H9 (cell line): Measurements from ENCODE around the gene AHI1. TPM values are rescaled to one million over a fixed set of nuclear protein-coding genes. Genes with fewer than 3 reads are reported as not detected.

Source experiments
- DNase-seq: peaks from one replicate; pipeline ENCODE4 v3.0.0-alpha.2; 2017
- H2AFZ ChIP-seq: one replicate; pipeline ENCODE4 v1.6.1; 2013; ENCODE audit warnings: mild to moderate bottlenecking, low read length, control low read depth, moderate library complexity
- H2AK5ac ChIP-seq: 2 replicates; pipeline ENCODE4 v1.6.1; 2013; ENCODE audit warnings: low read length, control low read depth, mixed read lengths; ENCODE audit not compliant: insufficient read length
- H2BK120ac ChIP-seq: one replicate; pipeline ENCODE4 v1.6.1; 2013; ENCODE audit warnings: low read depth, mild to moderate bottlenecking, low read length, control low read depth, inconsistent platforms; ENCODE audit not compliant: poor library complexity, severe bottlenecking
- H2BK12ac ChIP-seq: 2 replicates; pipeline ENCODE4 v1.6.1; 2013; ENCODE audit warnings: low read length, control low read depth, mixed read lengths, low read depth; ENCODE audit not compliant: insufficient read length
- H2BK15ac ChIP-seq: 2 replicates; pipeline ENCODE4 v1.6.1; 2013; ENCODE audit warnings: low read depth, low read length, control low read depth
- H2BK20ac ChIP-seq: one replicate; pipeline ENCODE4 v1.6.1; 2013; ENCODE audit warnings: low read depth, mild to moderate bottlenecking, low read length, control low read depth, inconsistent platforms; ENCODE audit not compliant: poor library complexity, severe bottlenecking
- H2BK5ac ChIP-seq: 2 replicates; pipeline ENCODE4 v1.6.1; 2013; ENCODE audit warnings: low read length, control low read depth, mixed read lengths; ENCODE audit not compliant: insufficient read length
- H3K14ac ChIP-seq: 2 replicates; pipeline ENCODE4 v1.6.1; 2013; ENCODE audit warnings: low read length, control low read depth; ENCODE audit not compliant: insufficient read depth
- H3K18ac ChIP-seq: 2 replicates; pipeline ENCODE4 v1.6.1; 2013; ENCODE audit warnings: low read depth, mild to moderate bottlenecking, mixed read lengths, low read length, control low read depth; ENCODE audit not compliant: insufficient read length
- H3K23ac ChIP-seq: 2 replicates; pipeline ENCODE4 v1.6.1; 2013; ENCODE audit warnings: low read length, control low read depth, mixed read lengths, low read depth; ENCODE audit not compliant: insufficient read length
- H3K23me2 ChIP-seq: 2 replicates; pipeline ENCODE4 v1.6.1; 2013; ENCODE audit warnings: low read depth, mild to moderate bottlenecking, mixed read lengths, low read length, control low read depth; ENCODE audit not compliant: insufficient read length, poor library complexity, severe bottlenecking
- H3K27ac ChIP-seq: 2 replicates; pipeline ENCODE4 v1.5.1; 2013; ENCODE audit warnings: low read length, control low read depth, mixed read lengths, low read depth; ENCODE audit not compliant: insufficient read length
- H3K27me3 ChIP-seq: 2 replicates; pipeline ENCODE4 v1.6.1; 2013; ENCODE audit warnings: low read length, control low read depth, inconsistent platforms; ENCODE audit not compliant: insufficient read depth
- H3K4ac ChIP-seq: 2 replicates; pipeline ENCODE4 v1.6.1; 2013; ENCODE audit warnings: low read depth, mild to moderate bottlenecking, control low read depth, inconsistent platforms, low read length, moderate library complexity
- H3K4me1 ChIP-seq: 2 replicates; pipeline ENCODE4 v1.6.1; 2013; ENCODE audit warnings: low read length, control low read depth, inconsistent platforms; ENCODE audit not compliant: insufficient read depth
- H3K4me2 ChIP-seq: 2 replicates; pipeline ENCODE4 v1.6.1; 2013; ENCODE audit warnings: low read length, control low read depth, mixed read lengths; ENCODE audit not compliant: insufficient read length, insufficient read depth
- H3K56ac ChIP-seq: 2 replicates; pipeline ENCODE4 v1.6.1; 2013; ENCODE audit warnings: low read depth, mild to moderate bottlenecking, mixed read lengths, low read length, control low read depth; ENCODE audit not compliant: insufficient read length
- H3K79me1 ChIP-seq: 2 replicates; pipeline ENCODE4 v1.6.1; 2013; ENCODE audit warnings: low read depth, mild to moderate bottlenecking, moderate library complexity, low read length, control low read depth, inconsistent platforms; ENCODE audit not compliant: insufficient read depth, poor library complexity, severe bottlenecking
- H3K79me2 ChIP-seq: 2 replicates; pipeline ENCODE4 v1.6.1; 2013; ENCODE audit warnings: low read length, control low read depth, inconsistent platforms; ENCODE audit not compliant: insufficient read depth
- H3K9ac ChIP-seq: 2 replicates; pipeline ENCODE4 v1.6.1; 2013; ENCODE audit warnings: low read length, control low read depth, mixed read lengths; ENCODE audit not compliant: insufficient read length; ENCODE audit errors: extremely low read depth
- H3K9me3 ChIP-seq: one replicate; pipeline ENCODE4 v1.6.1; 2013; ENCODE audit warnings: low read depth, low read length, inconsistent platforms; ENCODE audit not compliant: control insufficient read depth
- H3T11ph ChIP-seq: one replicate; pipeline ENCODE4 v1.6.1; 2013; ENCODE audit warnings: mild to moderate bottlenecking, low read length, control low read depth, inconsistent platforms
- H4K20me1 ChIP-seq: one replicate; pipeline ENCODE4 v1.6.1; 2013; ENCODE audit not compliant: control insufficient read depth, insufficient read length, insufficient read depth
- H4K5ac ChIP-seq: 2 replicates; pipeline ENCODE4 v1.6.1; 2013; ENCODE audit warnings: low read depth, mild to moderate bottlenecking, mixed read lengths, low read length, control low read depth; ENCODE audit not compliant: insufficient read length
- H4K8ac ChIP-seq: replicated peaks from 2 replicates; pipeline ENCODE4 v1.6.1; 2013; ENCODE audit warnings: low read length, control low read depth, mixed read lengths, low read depth; ENCODE audit not compliant: insufficient read length
- H4K91ac ChIP-seq: 2 replicates; pipeline ENCODE4 v1.6.1; 2013; ENCODE audit warnings: low read depth, mild to moderate bottlenecking, moderate library complexity, mixed read lengths, low read length, control low read depth; ENCODE audit not compliant: insufficient read length
- H3K27ac Mint-ChIP-seq, 3 experiments: 2 replicates in 2 of 3; 3 replicates in 1 of 3; pipeline ENCODE4 v1.8.0; 2020 to 2021; ENCODE audit warnings: mixed read lengths in 3 of 3, mild to moderate bottlenecking in 1 of 3, moderate library complexity in 1 of 3
- H3K27me3 Mint-ChIP-seq: 2 replicates; pipeline ENCODE4 v1.8.0; 2021; ENCODE audit warnings: low read depth, mild to moderate bottlenecking, moderate library complexity, mixed read lengths
- H3K36me3 Mint-ChIP-seq, 3 experiments: 2 replicates in 2 of 3; 3 replicates in 1 of 3; pipeline ENCODE4 v1.8.0; 2020 to 2021; ENCODE audit warnings: low read depth in 3 of 3, mixed read lengths in 3 of 3; ENCODE audit not compliant: insufficient read depth in 1 of 3
- H3K4me1 Mint-ChIP-seq, 2 experiments: 2 replicates each; pipeline ENCODE4 v1.8.0; 2020; ENCODE audit warnings: mixed read lengths in 2 of 2
- H3K4me3 Mint-ChIP-seq, 2 experiments: 2 replicates in 1 of 2; 3 replicates in 1 of 2; pipeline ENCODE4 v1.8.0; 2020 to 2021; ENCODE audit warnings: mild to moderate bottlenecking in 2 of 2, mixed read lengths in 2 of 2, moderate library complexity in 1 of 2
- H3K9me3 Mint-ChIP-seq, 2 experiments: 2 replicates in 1 of 2; 3 replicates in 1 of 2; pipeline ENCODE4 v1.8.0; 2020; ENCODE audit warnings: mild to moderate bottlenecking in 2 of 2, mixed read lengths in 2 of 2, moderate library complexity in 1 of 2
- WGBS: extraction: QIAGEN DNeasy Blood & Tissue Kit; methylation state at CpG from one replicate; pipeline ENCODE4 v1.1.7; 2013; ENCODE audit warnings: missing lambda C conversion rate, low lambda C conversion rate, mixed read lengths; ENCODE audit not compliant: insufficient read length; ENCODE audit errors: extremely low coverage; 5-methylcytosine and 5-hydroxymethylcytosine counted together
- total RNA-seq: library from RNA; stranded (reverse); gene quantifications from 2 replicates; pipeline ENCODE4 v1.2.1, GENCODE V29; 2021
- TF ChIP-seq, protein P1 (sequence below): fragments of 200-600 bp; sonication (generic); conservative IDR thresholded peaks from 3 replicates; pipeline ENCODE4 v1.8.0; 2021; ENCODE audit warnings: antibody characterized with exemption, mild to moderate bottlenecking

AHI1 gene
- total RNA-seq, 1 experiment from 2014 or later: 9.9 TPM

DNA sequence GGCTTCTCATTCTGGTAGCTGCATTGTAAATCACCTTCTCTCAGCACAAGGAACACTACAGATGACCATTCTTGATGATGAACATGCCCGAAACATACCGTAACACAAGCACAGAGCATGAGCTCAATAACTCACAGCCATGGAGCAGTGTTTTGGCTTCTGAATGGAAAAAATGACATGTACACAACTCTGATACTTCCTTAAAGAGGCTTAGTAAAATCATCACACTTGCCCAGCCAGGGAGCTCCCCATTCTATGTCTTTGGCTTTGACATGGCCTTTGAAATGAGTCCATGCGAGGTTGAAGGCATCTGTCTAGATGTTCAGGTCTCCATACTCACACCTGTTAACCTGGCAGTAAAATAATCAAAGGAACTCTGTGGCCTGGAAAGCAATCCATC lies 228.8 kb downstream of the AHI1 start:
- Histone ChIP-seq H3K23ac (no peak overlapping the region), H2BK5ac (no peak overlapping the region), H3K79me2 (no peaks in the 10 kb centered on the region), H3K9ac (no peak overlapping the region), H2AK5ac (no peak overlapping the region), H4K5ac (no peak overlapping the region), H3K79me1 (no peaks in the 10 kb centered on the region), H3K4ac (no peak overlapping the region), H3K18ac (no peak overlapping the region), H3K27me3 (no peaks in the 10 kb centered on the region), H3K23me2 (peaks cover 3% of the 10 kb centered on the region), H2BK15ac (no peak overlapping the region), H3K14ac (no peak overlapping the region), H3T11ph (no peak overlapping the region), H2BK20ac (no peak overlapping the region), H2AFZ (no peak overlapping the region), H4K8ac (no peak overlapping the region), H4K20me1 (no peaks in the 10 kb centered on the region), H2BK120ac (no peak overlapping the region), H4K91ac (no peak overlapping the region), H3K4me1 (peaks cover 6% of the 10 kb centered on the region), H3K56ac (no peak overlapping the region), H3K4me2 (no peak overlapping the region), H2BK12ac (no peak overlapping the region), H3K27ac (no peak overlapping the region), H3K9me3 (no peaks in the 10 kb centered on the region)
- TF ChIP-seq, protein P1, sequence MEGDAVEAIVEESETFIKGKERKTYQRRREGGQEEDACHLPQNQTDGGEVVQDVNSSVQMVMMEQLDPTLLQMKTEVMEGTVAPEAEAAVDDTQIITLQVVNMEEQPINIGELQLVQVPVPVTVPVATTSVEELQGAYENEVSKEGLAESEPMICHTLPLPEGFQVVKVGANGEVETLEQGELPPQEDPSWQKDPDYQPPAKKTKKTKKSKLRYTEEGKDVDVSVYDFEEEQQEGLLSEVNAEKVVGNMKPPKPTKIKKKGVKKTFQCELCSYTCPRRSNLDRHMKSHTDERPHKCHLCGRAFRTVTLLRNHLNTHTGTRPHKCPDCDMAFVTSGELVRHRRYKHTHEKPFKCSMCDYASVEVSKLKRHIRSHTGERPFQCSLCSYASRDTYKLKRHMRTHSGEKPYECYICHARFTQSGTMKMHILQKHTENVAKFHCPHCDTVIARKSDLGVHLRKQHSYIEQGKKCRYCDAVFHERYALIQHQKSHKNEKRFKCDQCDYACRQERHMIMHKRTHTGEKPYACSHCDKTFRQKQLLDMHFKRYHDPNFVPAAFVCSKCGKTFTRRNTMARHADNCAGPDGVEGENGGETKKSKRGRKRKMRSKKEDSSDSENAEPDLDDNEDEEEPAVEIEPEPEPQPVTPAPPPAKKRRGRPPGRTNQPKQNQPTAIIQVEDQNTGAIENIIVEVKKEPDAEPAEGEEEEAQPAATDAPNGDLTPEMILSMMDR: no peak
- Mint-ChIP-seq H3K36me3 (peaks cover 0 to 10% (median 0%) of the 10 kb centered on the region in 3 experiments; a peak in 3 of 7 replicates), H3K27me3 (peaks cover 2% of the 10 kb centered on the region; the same call in 1 of the 2 replicates), H3K27ac (no peak overlapping the region), H3K9me3 (no peaks in the 10 kb centered on the region), H3K4me1 (peaks cover 49 to 53% of the 10 kb centered on the region in 2 experiments), H3K4me3 (no peak overlapping the region)
- no CpG with 5 or more reads among the region's 3 CpGs for WGBS
- no peak for DNase-seq
